Measurements from ENCODE around the gene FIG4. TPM values are rescaled to one million over a fixed set of nuclear protein-coding genes. Genes with fewer than 3 reads are reported as not detected.
"Not testable (repeated sequence)": the region's sequence is repeated elsewhere in the genome, so short reads cannot be mapped to it uniquely, and the experiment has no call there.

Gene FIG4
- total RNA-seq, 1 donor from 2014 or later, result 22.7 TPM

GRCh38 chr6:109852713-109853112 lies 161.6 kb downstream of the FIG4 start:
- DNase-seq (ENCODE audit: low spot score), result no peak

DNA sequence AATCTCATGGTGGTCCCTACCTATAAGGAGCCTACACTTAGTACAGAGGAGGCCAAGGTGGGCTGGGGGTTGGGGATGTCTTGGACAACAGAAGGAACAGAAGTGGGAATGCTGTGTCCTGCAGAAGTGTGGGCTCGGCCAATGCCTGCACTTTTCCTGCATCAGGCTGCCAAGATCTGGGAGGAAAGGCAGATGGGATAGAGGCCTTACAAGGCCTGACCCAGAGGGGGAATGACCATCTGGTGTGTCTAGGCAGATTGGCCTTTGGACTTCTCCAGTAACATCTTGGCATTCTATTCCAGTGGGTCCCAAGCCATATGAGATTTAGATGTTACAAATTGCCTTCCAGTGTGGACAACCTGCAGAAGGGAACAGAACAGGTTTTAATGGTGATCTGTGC lies 162.3 kb downstream of the FIG4 start:
- DNase-seq (ENCODE audit: low spot score), result no peak

DNA sequence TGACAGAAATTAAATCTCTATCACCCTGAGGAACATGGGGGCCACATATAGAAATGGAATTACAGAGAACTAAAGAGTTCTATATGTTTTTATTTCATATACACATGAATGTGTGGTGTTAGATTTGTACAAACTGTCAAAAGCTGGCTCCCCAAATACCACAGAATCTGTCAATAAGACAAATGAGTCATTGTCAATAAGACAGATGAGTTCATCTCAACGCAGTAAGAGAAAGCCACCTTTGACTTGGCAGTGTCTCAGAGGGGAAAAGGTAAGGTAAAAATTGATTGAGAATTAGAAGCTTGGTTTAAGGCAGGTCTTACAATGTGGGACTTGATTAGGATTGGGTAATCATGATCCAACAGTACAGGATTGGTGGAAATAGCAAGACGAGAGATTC lies 162.9 kb downstream of the FIG4 start:
- DNase-seq (ENCODE audit: low spot score), result no peak

DNA sequence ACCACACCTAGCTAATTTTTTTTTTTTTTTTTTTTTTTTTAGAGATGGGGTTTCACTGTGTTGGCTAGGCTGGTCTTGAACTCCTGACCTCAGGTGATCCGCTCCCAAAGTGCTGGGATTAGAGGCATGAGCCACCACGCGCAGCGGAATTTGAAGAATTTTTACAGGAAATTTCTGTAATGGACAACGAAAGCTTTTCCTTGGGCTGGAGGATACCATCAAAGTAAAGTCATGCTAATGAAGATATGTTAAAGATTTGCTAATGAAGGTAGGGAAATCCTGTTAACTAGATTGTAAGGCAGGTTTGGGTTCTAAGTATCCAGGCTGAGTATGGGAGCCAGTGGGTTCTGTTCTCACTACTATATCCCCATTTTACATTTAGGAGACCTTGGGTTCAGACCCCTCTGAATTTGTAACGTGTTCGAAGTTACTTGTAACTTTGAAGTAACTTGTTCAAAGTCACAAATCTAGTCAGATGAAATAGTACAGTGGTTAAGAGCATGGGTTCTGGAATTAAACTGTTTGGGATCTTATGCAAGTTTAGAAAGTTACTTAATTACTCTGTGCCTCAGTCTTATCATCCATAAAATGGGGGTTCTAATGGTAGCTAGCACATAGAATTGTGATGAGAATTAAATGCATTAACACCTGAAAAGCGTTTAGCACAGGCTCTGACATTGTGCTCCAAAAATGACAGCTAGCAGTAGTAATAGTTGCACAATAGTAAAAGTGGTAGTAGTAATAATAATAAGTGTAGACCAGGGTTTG lies 163.6 kb downstream of the FIG4 start:
- DNase-seq (ENCODE audit: low spot score), result no peak

- not testable (repeated sequence) for DNase-seq (ENCODE audit: low spot score)
These were observed 164.5 kb downstream of the FIG4 start for GRCh38 chr6:109855476-109856040.

GRCh38 chr6:109861946-109862345 lies 170.8 kb downstream of the FIG4 start:
- no peak for DNase-seq (ENCODE audit: low spot score)

GRCh38 chr6:109864050-109864449 lies 173.0 kb downstream of the FIG4 start:
- DNase-seq (ENCODE audit: low spot score), result no peak

GRCh38 chr6:109865968-109866367 lies 174.9 kb downstream of the FIG4 start:
- no peak for DNase-seq (ENCODE audit: low spot score)

- DNase-seq (ENCODE audit: low spot score), result no peak
These were observed 176.2 kb downstream of the FIG4 start for GRCh38 chr6:109867009-109867969.

DNA sequence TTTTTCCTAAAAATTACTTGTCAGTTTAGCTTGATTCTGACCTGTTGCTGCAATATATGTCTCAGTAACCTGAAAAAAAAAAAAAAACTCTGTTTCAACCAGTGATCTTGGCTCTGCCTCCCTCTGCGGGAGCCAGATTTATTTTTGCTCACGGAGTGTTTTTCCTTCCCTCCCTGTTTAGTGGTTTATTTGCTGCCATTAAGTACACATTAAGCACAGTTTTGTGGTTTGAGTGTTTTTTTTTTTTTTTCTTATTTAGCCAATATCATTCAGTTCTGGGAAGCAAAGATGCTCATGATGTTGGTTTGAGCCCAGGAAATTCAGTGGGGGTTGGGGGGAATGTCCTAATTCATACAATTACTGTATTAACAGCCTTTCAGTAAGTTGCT lies 176.9 kb downstream of the FIG4 start:
- DNase-seq (ENCODE audit: low spot score), result no peak

DNA sequence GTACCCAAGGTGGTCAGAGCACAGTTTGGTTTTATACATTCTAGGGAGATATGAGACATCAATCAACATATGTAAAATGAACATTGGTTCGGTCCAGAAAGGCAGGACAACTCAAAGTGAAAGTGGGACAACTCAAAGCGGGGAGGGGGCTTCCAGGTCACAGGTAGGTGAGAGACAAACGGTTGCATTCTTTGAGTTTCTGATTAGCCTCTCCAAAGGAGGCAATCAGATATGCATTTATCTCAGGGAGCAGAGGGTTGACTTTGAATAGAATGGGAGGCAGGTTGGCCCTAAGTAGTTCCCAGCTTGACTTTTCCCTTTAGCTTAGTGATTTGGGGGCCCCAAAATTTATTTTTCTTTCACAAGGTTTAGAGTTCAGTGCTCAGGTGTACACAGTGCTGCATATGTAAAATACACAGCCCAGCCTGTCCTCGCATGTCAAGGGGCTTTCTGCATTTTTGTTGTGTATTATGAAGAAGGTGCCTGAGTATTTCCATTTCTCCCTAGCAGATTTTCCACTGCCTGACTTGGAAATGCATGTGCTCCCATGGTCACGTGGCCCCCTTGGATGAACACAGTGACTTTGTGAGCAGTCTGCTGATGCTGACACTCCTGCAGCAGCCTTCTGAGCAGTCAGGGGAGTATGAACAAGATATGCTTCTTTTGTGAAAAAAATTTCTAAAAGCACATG lies 178.4 kb downstream of the FIG4 start:
- DNase-seq (ENCODE audit: low spot score), result not testable (repeated sequence)

DNA sequence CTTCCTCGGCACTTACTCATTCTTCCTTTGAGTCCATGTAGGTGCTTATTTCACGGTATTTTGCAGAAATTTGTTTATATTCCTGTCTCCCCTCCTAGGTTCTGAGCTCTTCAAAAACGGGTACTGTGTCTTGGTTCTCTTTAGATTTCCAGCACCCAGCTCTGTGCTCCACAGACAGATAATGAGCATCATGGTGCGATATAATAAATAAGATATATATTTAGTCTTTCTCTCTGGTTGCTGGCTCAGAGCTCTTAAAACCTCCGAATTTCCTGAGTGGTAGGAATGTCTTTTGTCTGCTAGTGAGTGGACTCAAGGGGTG lies 179.0 kb downstream of the FIG4 start:
- DNase-seq (ENCODE audit: low spot score), result no peak

GRCh38 chr6:109872549-109872948 lies 181.5 kb downstream of the FIG4 start:
- no peak for DNase-seq (ENCODE audit: low spot score)

DNA sequence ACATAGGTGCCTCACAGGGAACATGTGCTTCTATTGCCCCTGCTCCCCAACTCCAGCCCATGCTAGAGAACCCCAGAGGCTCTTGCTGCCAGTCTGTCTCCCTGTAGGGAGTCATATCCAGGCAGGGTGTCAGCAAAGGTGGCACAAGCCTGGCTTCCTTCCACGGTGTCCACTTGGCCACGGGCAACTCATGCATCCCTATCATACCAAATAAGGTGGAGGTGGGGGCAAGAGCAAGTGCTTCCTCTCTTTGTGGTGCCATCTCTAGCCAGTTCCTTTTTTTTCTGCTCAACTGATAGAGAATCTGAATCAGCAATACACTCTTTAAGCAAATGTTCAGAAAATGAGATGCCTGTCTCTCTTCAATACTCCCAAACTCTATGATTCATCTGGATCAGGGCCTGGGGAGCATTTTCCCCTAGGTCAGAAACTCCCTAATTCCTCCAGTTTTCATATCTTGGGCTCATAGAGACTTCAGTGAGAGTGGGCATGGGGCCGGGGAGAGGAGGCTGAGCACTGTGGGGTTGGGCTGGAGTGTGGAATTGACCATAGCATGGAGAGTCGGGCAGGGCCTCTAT lies 182.0 kb downstream of the FIG4 start:
- no peak for DNase-seq (ENCODE audit: low spot score)

- DNase-seq (ENCODE audit: low spot score), result no peak
These were observed 183.0 kb downstream of the FIG4 start for GRCh38 chr6:109874086-109874485.

GRCh38 chr6:109874621-109875020 lies 183.5 kb downstream of the FIG4 start:
- DNase-seq (ENCODE audit: low spot score), result no peak

Other genes with a start within 250 kb of the FIG4 start
- gene MICAL1, start 235.5 kb upstream of the FIG4 start, total RNA-seq, result 54.4 TPM
- 13.3 TPM for gene ZBTB24, start 208.1 kb upstream of the FIG4 start, total RNA-seq
- 12.9 TPM for gene AK9, start 94 bp upstream of the FIG4 start, total RNA-seq